CD4-positive, alpha-beta T cell treated with Interleukin-12 subunit alpha and Interleukin-12 subunit beta, for 1 hour (primary cell): ENCODE data around the gene DZIP1L.

Experiments used
- DNase-seq: peaks from one replicate; pipeline ENCODE4 v3.0.0-alpha.2; 2020

DZIP1L gene

DNA sequence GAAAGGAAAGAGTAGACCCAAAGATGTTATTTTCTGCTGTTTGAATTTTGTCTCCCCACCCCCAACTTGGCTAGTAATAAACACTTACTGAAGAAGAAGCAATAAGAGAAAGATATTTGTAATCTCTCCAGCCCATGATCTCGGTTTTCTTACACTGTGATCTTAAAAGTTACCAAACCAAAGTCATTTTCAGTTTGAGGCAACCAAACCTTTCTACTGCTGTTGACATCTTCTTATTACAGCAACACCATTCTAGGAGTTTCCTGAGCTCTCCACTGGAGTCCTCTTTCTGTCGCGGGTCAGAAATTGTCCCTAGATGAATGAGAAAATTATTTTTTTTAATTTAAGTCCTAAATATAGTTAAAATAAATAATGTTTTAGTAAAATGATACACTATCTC is 83.9 kb downstream of the DZIP1L start:
- DNase-seq = no peak

GRCh38 chr3:138030734-138031280 is 84.6 kb downstream of the DZIP1L start:
- no peak for DNase-seq

- DNase-seq = no peak
Measured at GRCh38 chr3:138027821-138028220, 87.6 kb downstream of the DZIP1L start.

DNA sequence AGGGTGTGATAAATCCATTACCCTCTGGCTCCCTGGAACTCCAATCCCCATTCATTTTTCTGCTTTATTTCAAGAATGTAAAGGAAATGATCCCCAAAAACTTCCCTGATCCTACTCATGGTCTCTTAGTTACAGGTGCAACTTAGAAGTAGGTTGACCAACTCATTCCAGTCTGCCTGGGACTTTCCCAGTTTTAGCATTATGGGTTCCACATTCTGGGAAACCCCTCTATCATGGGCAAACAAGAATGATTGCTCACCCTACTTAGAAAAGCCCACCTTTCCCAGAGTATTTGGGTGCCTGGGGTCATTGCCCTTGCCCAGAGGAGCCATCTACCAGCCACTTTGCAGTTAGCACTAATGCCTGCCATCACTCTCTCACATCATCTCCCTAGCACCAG is 89.9 kb downstream of the DZIP1L start:
- no peak for DNase-seq

DNA sequence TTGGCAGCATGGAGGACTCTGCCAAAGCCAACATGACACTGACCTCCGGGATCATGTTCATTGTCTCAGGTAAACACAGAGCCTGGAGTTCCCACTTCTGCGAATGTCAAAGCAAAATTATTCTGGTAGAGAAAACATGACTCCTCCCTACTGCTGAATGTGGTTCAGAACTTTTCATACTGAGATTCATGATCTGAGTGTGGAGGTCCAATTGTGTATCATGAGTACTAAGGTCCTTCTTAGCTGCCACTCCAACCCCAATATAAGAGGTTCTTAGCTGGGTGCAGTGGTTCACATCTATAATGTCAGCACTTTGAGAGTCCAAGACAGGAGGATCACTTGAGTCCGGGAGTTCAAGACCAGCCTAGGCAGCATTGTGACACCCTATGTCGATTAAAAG is 91.7 kb downstream of the DZIP1L start:
- DNase-seq = no peak

DNA sequence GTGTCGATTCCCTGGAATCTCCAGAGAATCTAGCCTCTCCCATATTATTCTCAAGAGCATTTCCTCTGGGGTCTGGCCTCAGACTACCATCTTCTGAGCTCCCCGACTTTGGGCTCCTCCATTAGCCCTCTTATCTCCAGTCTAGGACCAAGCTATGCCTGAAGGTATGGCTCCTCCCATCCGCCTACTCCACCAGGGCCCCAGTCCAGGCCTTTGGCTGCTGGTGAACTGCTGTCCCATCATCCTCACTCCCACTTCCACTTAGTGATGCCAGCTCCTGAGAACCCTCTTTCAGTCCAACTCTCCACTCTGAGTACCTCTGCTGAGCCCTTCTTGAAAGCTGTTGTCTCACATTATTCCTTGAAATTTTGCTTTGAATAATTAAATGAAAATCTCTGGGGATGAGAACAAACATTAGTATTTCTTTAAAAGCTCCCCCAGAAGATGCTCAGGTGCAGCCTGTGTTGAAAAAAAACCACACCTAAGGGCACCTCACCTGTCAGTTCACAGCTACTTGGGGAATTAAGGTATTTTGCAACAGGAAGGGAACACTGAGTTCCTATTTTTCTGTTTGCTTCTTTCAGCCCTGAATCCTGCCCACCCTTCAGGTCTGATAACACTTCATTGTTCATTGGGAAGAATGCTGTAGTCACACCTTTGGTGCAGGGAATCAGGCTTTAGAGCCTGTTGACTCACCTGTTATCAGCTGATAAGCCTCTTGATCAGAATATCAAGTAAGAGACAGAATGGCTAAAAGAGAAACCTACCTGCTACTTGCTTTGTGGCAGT is 95.9 kb downstream of the DZIP1L start:
- DNase-seq = no peak

GRCh38 chr3:138016065-138016464 is 99.3 kb downstream of the DZIP1L start:
- no peak for DNase-seq

- DNase-seq = no peak
Measured at GRCh38 chr3:138012526-138012925, 102.9 kb downstream of the DZIP1L start.
